ENCODE results near the gene SDR42E2. TPM values are rescaled to one million over a fixed set of nuclear protein-coding genes. Genes with fewer than 3 reads are reported as not detected.
A peak's percentile ranks its signal among the peaks of the same experiment; 100 is the strongest.

The SDR42E2 gene
- total RNA-seq, 1 donor from 2014 or later, result not detected

DNA sequence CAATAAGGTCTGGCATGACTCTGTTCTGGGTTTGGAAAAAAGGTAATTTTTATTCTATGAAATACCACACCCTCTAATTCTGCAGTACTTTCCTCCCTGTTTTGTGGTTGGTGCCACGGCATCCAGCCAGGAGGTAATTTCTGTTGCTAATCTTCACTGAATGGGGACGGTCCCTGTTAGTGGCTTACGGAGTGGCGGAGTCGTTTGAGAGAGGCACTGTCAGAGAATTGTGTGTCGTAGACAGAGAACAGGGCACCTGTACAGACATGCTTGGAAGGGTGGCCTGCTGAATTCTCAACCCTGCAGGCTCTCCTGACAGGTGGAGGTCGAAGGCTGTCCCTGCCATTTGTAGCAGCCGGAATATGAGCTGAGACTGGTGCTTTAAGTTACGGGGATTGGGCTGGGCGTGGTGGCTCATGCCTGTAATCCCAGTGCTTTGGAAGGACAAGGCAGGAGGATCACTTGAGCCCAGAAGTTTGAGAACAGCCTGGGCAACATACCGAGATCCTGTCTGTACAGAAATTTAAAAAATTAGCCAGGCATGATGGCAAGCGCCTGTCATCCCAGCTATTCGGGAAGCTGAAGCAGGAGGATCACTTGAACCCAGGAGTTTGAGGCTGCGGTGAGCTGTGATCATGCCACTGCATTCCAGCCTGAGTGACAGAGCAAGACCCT is 77.0 kb downstream of the SDR42E2 start:
- ATAC-seq (no peak), DNase-seq (ENCODE audit: low spot score) (no peak)

DNA sequence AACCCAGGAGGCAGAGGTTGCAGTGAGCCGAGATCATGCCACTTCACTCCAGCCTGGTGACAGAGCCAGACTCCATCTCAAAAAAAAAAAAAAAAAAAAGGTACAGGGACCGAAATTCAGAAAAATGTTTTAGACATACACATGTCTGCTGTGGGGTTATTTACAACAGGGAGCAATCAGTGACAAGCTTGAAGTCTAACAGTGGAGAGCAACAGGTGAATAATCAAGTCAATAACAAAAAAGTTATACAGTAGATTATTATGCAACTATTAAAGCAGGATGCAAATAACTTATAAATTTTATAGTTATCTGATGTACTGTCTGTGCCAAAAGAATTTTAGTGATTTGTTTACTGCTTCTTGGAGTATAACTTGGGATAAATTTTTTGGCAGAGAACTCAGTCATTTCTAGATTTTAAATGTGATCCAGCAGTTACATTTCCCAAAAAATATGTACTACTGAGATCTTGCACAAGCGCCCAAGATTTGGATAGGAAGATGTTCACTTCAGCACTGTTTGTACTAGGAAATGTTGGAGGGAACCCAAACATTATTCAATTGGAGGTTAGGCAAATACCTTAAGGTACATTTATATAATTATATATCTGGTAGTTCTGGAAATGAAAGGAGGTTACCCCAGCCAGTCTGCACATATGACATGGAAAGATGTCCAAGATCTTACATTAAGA is 77.9 kb downstream of the SDR42E2 start:
- DNase-seq (ENCODE audit: low spot score), result no peak
- ATAC-seq, result peak; percentile 68

Other genes with a start within 250 kb of the SDR42E2 start
- 203 TPM for gene UQCRC2, start 209.1 kb upstream of the SDR42E2 start, total RNA-seq
- gene PDZD9, start 161.4 kb upstream of the SDR42E2 start, total RNA-seq, result not detected
- 7.2 TPM for gene MOSMO, start 154.4 kb upstream of the SDR42E2 start, total RNA-seq
- gene VWA3A, start 70.0 kb upstream of the SDR42E2 start, total RNA-seq, result 0.08 TPM
- 17.7 TPM for gene EEF2K, start 43.8 kb downstream of the SDR42E2 start, total RNA-seq
- gene POLR3E, start 134.9 kb downstream of the SDR42E2 start, total RNA-seq, result 26.1 TPM
- gene CDR2, start 212.1 kb downstream of the SDR42E2 start, total RNA-seq, result 11.0 TPM

Measured in left lobe of liver (tissue), 2 donors.